ENCODE measurements around the gene PSMD14.

DNA sequence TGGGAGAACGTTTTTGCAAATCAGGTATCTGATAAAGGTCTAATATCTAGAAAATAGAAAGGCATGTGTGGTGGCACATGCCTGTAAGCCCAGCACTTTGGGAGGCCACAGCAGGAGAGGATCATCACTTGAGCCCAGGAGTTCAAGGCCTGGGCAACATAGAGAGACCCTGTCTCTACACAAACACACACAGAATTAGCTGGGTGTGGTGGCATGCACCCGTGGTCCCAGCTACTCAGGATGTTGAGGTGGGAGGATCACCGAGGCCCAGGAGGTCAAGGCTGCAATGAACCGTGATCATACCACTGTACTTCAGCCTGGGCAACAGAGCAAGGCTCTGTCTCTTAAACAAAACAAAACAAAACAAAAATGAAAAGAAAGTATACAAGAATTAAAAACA is 94.1 kb downstream of the PSMD14 start:
- TF ChIP-seq GATA2 (IDR thresholded peaks at IDR 0.05; ENCODE audit: low read depth, low read length) (no peak), GATA3 (IDR thresholded peaks at IDR 0.05; ENCODE audit: low read depth, low read length) (no peak)

Data from SH-SY5Y (cell line).